BJ (cell line): Measurements from ENCODE around the gene GNG14. TPM values are rescaled to one million over a fixed set of nuclear protein-coding genes. Genes with fewer than 3 reads are reported as not detected.
A peak's percentile ranks its signal among the peaks of the same experiment; 100 is the strongest.
"Not testable (repeated sequence)": the region's sequence is repeated elsewhere in the genome, so short reads cannot be mapped to it uniquely, and the experiment has no call there.

Source experiments
- CTCF ChIA-PET: fragments of 350-600 bp; formaldehyde crosslinking; extraction: SDS; loops from one replicate; lab custom pipeline; 2021; ENCODE audit warnings: antibody characterized with exemption, inconsistent platforms; lab: Yijun Ruan, JAX
- POLR2A ChIA-PET: fragments of 300-600 bp; sonication (Branson Sonifier 250); formaldehyde crosslinking; extraction: SDS; loops from one replicate; lab custom pipeline; 2021; ENCODE audit warnings: antibody characterized with exemption; lab: Charles Lee
- DNase-seq: peaks from one replicate; pipeline ENCODE4 v3.0.0-alpha.2; 2011; ENCODE audit warnings: low read depth
- H3K27me3 ChIP-seq: 2 replicates; pipeline ENCODE4 v1.6.0; 2011; ENCODE audit warnings: low read length; ENCODE audit not compliant: control insufficient read depth, insufficient read depth
- H3K36me3 ChIP-seq: 2 replicates; pipeline ENCODE4 v1.5.1; 2011; ENCODE audit warnings: low read length; ENCODE audit not compliant: control insufficient read depth, insufficient read depth
- H3K4me3 ChIP-seq: 2 replicates; pipeline ENCODE4 v1.5.1; 2011; ENCODE audit warnings: low read depth, mild to moderate bottlenecking, control low read depth, low read length
- polyA minus RNA-seq: library from RNA; depleted of rRNA, polyadenylated mRNA; stranded (reverse); fragments of >200 nt; gene quantifications from 2 replicates; pipeline ENCODE4 v1.2.3, GENCODE V29; 2011; rRNA and poly(A)+ RNA removed
- polyA plus RNA-seq: library from polyadenylated mRNA; depleted of rRNA; stranded (reverse); fragments of >200 nt; gene quantifications from 2 replicates; pipeline ENCODE4 v1.2.3, GENCODE V29; 2011; rRNA removed
- TF ChIP-seq, protein P1 (sequence below): IDR thresholded peaks from 2 replicates; pipeline ENCODE4 v1.5.1; 2011; ENCODE audit warnings: low read depth, mild to moderate bottlenecking, control low read depth, inconsistent platforms, low read length, moderate library complexity; ENCODE audit not compliant: insufficient read depth

Gene GNG14
- polyA plus RNA-seq (not detected in 2 replicates), polyA minus RNA-seq (not detected in 2 replicates)

DNA sequence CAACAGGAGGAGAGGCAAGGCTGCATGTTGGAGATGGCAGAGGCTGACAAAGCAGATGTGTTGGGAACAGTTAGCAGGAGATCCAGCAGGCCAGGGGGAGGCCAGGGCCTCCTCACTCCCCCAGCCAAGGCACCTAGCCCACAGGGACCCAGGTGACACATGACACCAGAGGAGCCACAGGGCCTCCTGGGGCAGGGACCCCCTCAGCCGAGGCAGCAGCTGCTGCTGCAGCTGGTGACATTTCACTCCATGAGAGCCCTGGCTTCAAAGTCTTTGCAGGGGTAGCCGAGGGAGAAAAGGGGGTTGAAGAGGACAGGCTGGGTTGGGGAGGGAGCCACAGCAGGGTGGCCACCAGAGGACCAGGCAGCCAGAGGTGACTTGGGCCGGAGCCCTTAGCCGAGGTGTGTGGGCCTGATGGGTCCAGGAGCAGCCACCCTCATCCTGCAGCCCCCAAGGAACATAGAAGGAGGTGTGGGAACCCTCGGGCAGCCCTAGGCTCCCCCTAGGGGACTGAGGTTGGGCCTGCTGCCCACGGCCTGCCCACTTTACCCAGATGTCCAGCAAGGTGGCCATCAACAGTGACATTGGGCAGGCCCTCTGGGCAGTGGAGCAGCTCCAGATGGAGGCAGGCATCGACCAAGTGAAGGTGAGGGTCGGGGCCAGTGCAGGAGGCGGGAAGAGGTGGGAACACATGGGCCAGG, at the start of gene GNG14:
Gene GNG14, plus strand, starts transcription at position 503 of the 701 bp plus-strand sequence. Its CDS starts 51 bp downstream, at position 554.
- H3K27me3 ChIP-seq = no peaks in the 10 kb centered on the region
- CTCF ChIA-PET = interaction anchor here (1.7 kb wide), 1 partner anchor 11 kb away, joined by 4 read pairs; no protein-coding TSS in a partner anchor
- TF ChIP-seq, protein P1, sequence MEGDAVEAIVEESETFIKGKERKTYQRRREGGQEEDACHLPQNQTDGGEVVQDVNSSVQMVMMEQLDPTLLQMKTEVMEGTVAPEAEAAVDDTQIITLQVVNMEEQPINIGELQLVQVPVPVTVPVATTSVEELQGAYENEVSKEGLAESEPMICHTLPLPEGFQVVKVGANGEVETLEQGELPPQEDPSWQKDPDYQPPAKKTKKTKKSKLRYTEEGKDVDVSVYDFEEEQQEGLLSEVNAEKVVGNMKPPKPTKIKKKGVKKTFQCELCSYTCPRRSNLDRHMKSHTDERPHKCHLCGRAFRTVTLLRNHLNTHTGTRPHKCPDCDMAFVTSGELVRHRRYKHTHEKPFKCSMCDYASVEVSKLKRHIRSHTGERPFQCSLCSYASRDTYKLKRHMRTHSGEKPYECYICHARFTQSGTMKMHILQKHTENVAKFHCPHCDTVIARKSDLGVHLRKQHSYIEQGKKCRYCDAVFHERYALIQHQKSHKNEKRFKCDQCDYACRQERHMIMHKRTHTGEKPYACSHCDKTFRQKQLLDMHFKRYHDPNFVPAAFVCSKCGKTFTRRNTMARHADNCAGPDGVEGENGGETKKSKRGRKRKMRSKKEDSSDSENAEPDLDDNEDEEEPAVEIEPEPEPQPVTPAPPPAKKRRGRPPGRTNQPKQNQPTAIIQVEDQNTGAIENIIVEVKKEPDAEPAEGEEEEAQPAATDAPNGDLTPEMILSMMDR = no peak
- H3K4me3 ChIP-seq = no peak within 1 kb of the TSS
- POLR2A ChIA-PET = no interaction called here
- peaks cover 6% of the 10 kb centered on the region for H3K36me3 ChIP-seq
- DNase-seq = no peak

DNA sequence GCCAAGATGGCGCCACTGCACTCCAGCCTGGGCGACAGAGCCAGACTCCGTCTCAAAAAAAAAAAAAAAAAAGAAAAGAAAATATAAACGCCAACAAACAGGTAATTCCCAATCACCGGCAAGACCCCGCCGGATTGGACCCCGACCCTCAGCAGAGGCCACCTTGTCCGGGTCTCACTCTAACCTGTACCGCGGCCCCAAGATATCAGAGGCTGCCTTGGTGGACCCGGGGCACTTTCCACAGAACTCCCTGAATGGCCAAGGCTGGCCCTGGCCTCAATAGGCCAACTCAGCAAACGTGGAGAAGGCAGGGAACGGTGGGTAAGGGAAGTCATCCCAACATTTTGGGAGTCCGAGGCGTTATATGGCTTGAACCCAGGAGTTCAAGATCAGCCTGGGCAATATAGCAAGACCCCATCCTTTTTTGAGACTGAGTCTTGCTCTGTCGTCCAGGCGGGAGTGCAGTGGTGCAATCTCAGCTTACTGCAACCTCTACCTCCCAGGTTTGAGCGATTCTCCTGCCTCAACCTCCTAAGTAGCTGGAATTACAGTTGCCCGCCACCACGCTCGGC, 49.1 kb upstream of the GNG14 start:
- ChIA-PET POLR2A (no interaction called here), CTCF (interaction anchor here (0.6 to 2.6 kb wide), 2 partner anchors 15 to 1335 kb away, joined by 4 to 8 read pairs; no protein-coding TSS in a partner anchor)
- Histone ChIP-seq H3K4me3 (no peak overlapping the region), H3K36me3 (no peaks in the 10 kb centered on the region), H3K27me3 (no peaks in the 10 kb centered on the region)
- DNase-seq = no peak
- TF ChIP-seq, protein P1 = no peak

DNA sequence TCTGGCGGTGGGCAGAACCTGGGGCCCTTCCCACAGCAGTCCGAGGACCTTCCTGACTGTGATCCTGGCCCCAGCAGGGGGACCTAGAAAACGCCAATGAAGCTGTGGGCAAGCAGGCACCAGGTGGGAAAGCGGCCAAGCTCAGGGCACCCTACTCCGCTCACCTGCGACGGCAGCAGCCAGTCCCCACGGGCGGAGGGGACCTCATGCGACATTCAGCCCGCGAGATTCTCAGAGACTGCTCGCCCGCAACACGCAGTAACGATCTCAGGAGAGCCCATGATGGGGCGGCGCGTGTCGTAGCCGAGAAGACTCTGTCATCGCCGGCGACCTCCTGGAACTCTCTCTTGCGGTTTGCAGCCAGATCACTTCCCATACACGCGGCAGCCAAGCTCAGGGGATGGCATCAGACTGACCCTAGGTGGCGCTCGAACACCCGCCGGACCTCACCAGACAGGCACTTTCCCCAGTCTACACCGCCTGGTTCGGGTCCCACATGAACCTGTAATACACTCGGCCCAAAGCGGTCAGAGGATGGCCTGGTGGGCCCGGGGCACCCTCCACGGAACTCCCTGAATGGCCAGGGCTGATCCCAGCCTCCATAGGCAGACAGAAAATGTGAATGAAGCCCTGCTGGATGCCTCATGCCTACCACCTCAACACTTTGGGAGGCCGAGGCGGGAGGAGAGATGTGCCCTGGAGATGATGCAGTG, 47.7 kb upstream of the GNG14 start:
- Histone ChIP-seq H3K36me3 (no peaks in the 10 kb centered on the region), H3K4me3 (no peak overlapping the region), H3K27me3 (no peaks in the 10 kb centered on the region)
- ChIA-PET CTCF (interaction anchor here (0.6 to 2.6 kb wide), 16 partner anchors 9 to 88 kb away, joined by 3 to 8 read pairs (median 4); partner anchors contain the start of gene ZNF791), POLR2A (no interaction called here)
- peak; percentile 26 for DNase-seq
- TF ChIP-seq, protein P1 = peak; percentile 87

DNA sequence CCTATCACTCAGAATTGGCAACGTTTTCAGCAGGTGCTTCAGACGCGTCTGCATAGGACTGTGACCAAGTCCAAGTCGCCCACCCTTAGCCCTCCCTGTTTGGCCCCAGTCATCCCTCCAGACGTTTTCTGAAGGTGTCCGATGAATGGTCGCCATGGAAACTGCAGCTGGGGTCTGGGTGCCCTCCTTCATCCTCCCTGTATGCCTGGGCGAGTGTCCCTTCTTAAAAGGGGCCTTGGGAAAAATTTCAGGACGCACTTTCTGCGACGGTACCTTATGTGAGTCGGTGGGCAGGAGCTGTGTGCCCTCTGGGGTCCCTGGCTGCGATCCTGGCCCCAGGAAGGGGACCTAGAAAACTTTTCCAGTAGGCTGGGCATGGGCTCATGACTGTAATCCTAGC, 46.3 kb upstream of the GNG14 start:
- no peaks in the 10 kb centered on the region for H3K36me3 ChIP-seq
- POLR2A ChIA-PET = no interaction called here
- H3K4me3 ChIP-seq = no peak overlapping the region
- CTCF ChIA-PET = no interaction called here
- TF ChIP-seq, protein P1 = no peak
- H3K27me3 ChIP-seq = no peaks in the 10 kb centered on the region
- no peak for DNase-seq

DNA sequence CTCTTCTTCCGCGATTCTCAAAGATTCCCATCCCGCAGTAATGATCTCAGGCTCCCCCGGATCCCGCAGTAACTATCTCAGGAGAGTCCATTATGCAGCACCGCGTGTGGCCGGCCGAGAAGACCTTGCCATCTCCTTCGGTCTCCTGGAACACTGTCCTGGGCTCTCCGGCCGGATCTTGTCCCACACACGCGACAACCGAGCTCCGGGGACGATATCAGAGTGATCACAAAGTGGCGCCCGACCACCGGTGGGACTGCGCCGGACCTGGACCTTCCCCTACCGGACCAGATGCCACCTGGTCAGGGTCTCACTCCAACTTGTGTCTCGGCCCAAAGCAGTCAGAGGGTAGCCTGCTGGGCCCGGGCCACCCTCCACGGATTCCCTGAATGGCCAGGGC, 45.3 kb upstream of the GNG14 start:
- TF ChIP-seq, protein P1 = no peak
- POLR2A ChIA-PET = no interaction called here
- no peaks in the 10 kb centered on the region for H3K36me3 ChIP-seq
- H3K4me3 ChIP-seq = no peak overlapping the region
- CTCF ChIA-PET = no interaction called here
- H3K27me3 ChIP-seq = no peaks in the 10 kb centered on the region
- DNase-seq = no peak

DNA sequence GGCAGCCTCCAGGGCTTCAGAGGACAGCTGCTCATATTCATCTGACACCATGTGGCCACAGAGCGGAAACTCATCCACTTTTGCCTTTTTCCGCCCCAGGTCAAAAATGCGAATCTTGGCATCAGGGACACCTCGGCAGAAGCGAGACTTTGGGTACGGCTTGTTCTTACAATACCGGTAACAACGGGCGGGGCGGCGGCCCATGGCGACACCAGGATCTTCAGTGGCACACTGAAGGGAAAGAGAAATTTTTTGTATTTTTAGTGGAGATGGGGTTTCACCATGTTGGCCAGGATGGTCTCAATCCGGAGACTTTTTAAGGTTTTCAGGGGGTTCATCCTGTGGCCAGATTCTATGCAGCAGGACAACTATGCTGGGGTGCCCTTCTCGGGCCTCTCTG, 44.1 kb upstream of the GNG14 start:
- POLR2A ChIA-PET, H3K4me3 ChIP-seq, CTCF ChIA-PET, DNase-seq, H3K36me3 ChIP-seq, H3K27me3 ChIP-seq: not testable (repeated sequence)
